Karpas-422 (cell line): ENCODE data around the gene MRC2. TPM values are rescaled to one million over a fixed set of nuclear protein-coding genes. Genes with fewer than 3 reads are reported as not detected.

Experiments used
- DNase-seq: peaks from one replicate; pipeline ENCODE4 v3.0.0-alpha.2; 2015
- H2AFZ ChIP-seq: fragments of 200-600 bp; sonication (generic); 2 replicates; pipeline ENCODE4 v1.6.1; 2014; ENCODE audit warnings: antibody characterized with exemption, low read length, mixed read lengths
- H3K27ac ChIP-seq: fragments of 200-600 bp; sonication (generic); 2 replicates; pipeline ENCODE4 v1.5.1; 2014; ENCODE audit warnings: mild to moderate bottlenecking, low read length, moderate library complexity
- H3K27me3 ChIP-seq: fragments of 200-600 bp; sonication (generic); 2 replicates; pipeline ENCODE4 v1.6.1; 2014; ENCODE audit warnings: low read length, mixed read lengths
- H3K36me3 ChIP-seq: fragments of 200-600 bp; sonication (generic); 2 replicates; pipeline ENCODE4 v1.6.1; 2014; ENCODE audit warnings: low read length, mixed read lengths; ENCODE audit not compliant: insufficient read depth
- H3K4me1 ChIP-seq: fragments of 200-600 bp; sonication (generic); 2 replicates; pipeline ENCODE4 v1.6.1; 2014; ENCODE audit warnings: mild to moderate bottlenecking, low read length, mixed read lengths
- H3K4me2 ChIP-seq: fragments of 200-600 bp; sonication (generic); 2 replicates; pipeline ENCODE4 v1.6.1; 2014; ENCODE audit warnings: low read length, low read depth, mild to moderate bottlenecking; ENCODE audit not compliant: poor library complexity, severe bottlenecking
- H3K4me3 ChIP-seq: fragments of 200-600 bp; sonication (generic); 2 replicates; pipeline ENCODE4 v1.5.1; 2014; ENCODE audit warnings: mild to moderate bottlenecking, antibody characterized with exemption, low read length, mixed read lengths
- H3K79me2 ChIP-seq: fragments of 200-600 bp; sonication (generic); 2 replicates; pipeline ENCODE4 v1.6.1; 2014; ENCODE audit warnings: mild to moderate bottlenecking, low read length, mixed read lengths
- H3K9ac ChIP-seq: fragments of 200-600 bp; sonication (generic); 2 replicates; pipeline ENCODE4 v1.6.0; 2014; ENCODE audit warnings: low read length
- H3K9me2 ChIP-seq: fragments of 200-600 bp; sonication (generic), shearing (Covaris generic); replicated peaks from 2 replicates; pipeline ENCODE4 v1.6.0; 2014; ENCODE audit warnings: mild to moderate bottlenecking, low read length, moderate library complexity; ENCODE audit not compliant: insufficient read depth
- H3K9me3 ChIP-seq: fragments of 300-700, 200-600 bp; sonication (generic); 2 replicates; pipeline ENCODE4 v1.6.1; 2014; ENCODE audit warnings: low read length, mixed read lengths
- H4K20me1 ChIP-seq: fragments of 200-600 bp; sonication (generic); 2 replicates; pipeline ENCODE4 v1.6.1; 2014; ENCODE audit warnings: mild to moderate bottlenecking, antibody characterized with exemption, low read length, low read depth; ENCODE audit not compliant: insufficient read depth
- total RNA-seq: library from RNA; depleted of rRNA; stranded (reverse); fragments of >200 nt; shearing (Covaris generic); gene quantifications from 2 replicates; pipeline ENCODE4 v1.2.3, GENCODE V29; 2014; ENCODE audit warnings: low replicate concordance

Gene MRC2
- total RNA-seq, 1 experiment from 2014 or later = 0.26 TPM

DNA sequence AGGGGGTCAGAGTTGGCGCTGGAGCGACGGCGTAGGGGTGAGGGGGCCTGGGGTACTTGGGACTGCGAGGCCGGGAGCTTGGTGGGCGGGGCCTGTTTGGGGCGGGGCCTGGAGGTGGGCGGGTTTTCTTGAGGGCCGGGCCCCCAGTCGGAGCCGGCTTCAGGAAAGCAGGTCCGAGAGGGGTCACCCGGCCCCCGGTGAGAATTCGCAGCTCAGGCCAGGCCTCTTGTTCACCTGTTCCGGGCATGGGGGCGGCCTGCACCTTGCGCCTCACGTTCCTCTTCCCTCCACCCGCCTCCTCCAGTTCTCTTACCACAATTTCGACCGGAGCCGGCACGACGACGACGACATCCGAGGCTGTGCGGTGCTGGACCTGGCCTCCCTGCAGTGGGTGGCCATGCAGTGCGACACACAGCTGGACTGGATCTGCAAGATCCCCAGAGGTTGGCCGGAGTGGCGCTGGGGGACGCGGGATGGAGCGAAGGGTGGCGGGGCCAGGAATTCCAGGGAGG is 52.5 kb downstream of the MRC2 start:
- Histone ChIP-seq H3K9me2 (no peaks in the 10 kb centered on the region), H3K36me3 (no peaks in the 10 kb centered on the region), H3K27me3 (no peaks in the 10 kb centered on the region), H3K79me2 (no peaks in the 10 kb centered on the region), H2AFZ (no peak overlapping the region), H3K27ac (no peak overlapping the region), H3K9me3 (no peaks in the 10 kb centered on the region), H4K20me1 (no peaks in the 10 kb centered on the region), H3K4me3 (no peak overlapping the region), H3K9ac (no peak overlapping the region), H3K4me1 (peaks cover 7% of the 10 kb centered on the region), H3K4me2 (no peak overlapping the region)
- DNase-seq = no peak

DNA sequence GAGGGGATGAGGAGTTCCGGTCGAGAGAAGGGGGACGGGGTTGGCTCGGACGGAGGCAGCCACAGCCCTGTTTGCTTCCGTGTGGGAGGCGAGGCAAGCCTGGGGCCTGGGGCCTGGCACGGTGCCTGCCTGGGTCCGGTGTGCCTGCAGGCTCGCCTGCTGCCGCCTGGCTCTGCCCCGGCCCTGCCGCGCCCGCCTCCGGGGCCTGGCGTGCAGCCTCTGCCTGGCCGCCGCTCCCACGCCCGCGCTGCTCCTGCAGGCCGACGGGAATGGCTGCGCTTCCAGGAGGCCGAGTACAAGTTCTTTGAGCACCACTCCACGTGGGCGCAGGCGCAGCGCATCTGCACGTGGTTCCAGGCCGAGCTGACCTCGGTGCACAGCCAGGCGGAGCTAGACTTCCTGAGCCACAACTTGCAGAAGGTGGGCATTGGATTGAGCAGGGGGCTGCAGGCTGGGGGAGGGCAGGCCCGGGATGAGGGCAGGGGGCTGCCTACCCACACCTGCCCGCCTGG is 53.1 kb downstream of the MRC2 start:
- H3K9ac ChIP-seq = no peak overlapping the region
- no peak overlapping the region for H2AFZ ChIP-seq
- H3K9me2 ChIP-seq = no peaks in the 10 kb centered on the region
- H3K4me3 ChIP-seq = no peak overlapping the region
- H3K27ac ChIP-seq = no peak overlapping the region
- peaks cover 3% of the 10 kb centered on the region for H3K4me1 ChIP-seq
- no peaks in the 10 kb centered on the region for H3K79me2 ChIP-seq
- H4K20me1 ChIP-seq = no peaks in the 10 kb centered on the region
- H3K9me3 ChIP-seq = no peaks in the 10 kb centered on the region
- no peak for DNase-seq
- H3K27me3 ChIP-seq = no peaks in the 10 kb centered on the region
- H3K4me2 ChIP-seq = no peak overlapping the region
- H3K36me3 ChIP-seq = no peaks in the 10 kb centered on the region

DNA sequence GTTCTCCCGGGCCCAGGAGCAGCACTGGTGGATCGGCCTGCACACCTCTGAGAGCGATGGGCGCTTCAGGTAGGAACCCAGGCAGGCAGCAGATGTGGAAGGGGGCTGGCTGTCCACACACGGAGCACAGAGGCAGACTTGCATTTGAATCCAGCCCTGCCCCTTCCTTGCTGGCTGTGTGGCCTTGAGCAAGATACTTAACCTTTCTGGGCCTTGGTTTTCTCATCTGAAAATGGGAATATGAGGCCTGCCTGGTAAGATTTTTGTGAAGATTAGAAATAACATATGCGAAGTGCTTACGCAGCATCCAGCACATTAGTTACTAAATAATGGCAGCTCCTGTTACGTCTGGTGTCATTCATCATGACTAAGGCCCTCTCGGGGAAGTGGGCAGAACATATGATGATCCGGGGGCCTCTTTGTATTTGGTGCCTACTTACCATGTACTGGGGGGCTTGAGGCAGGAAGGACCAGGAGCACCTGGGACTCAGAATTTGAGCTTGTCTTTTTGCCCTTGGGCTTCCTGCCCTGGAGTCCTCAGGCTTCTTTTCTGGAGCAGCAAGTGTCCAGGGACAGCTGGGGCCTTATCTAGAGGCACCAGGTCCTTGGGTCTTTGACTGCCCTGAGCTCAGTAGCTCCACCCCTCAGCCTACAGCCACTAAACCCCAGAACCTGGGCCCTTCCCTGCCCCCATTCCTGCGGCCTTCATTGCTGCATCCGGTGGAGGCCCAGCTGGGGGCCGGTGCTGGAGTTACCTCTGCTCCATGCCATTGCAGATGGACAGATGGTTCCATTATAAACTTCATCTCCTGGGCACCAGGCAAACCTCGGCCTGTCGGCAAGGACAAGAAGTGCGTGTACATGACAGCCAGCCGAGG is 53.8 kb downstream of the MRC2 start:
- Histone ChIP-seq H3K4me1 (no peaks in the 10 kb centered on the region), H4K20me1 (no peaks in the 10 kb centered on the region), H2AFZ (no peak overlapping the region), H3K9ac (no peak overlapping the region), H3K9me2 (no peaks in the 10 kb centered on the region), H3K36me3 (no peaks in the 10 kb centered on the region), H3K79me2 (no peaks in the 10 kb centered on the region), H3K27me3 (no peaks in the 10 kb centered on the region), H3K9me3 (no peaks in the 10 kb centered on the region), H3K27ac (no peak overlapping the region), H3K4me3 (no peak overlapping the region), H3K4me2 (no peak overlapping the region)
- no peak for DNase-seq

DNA sequence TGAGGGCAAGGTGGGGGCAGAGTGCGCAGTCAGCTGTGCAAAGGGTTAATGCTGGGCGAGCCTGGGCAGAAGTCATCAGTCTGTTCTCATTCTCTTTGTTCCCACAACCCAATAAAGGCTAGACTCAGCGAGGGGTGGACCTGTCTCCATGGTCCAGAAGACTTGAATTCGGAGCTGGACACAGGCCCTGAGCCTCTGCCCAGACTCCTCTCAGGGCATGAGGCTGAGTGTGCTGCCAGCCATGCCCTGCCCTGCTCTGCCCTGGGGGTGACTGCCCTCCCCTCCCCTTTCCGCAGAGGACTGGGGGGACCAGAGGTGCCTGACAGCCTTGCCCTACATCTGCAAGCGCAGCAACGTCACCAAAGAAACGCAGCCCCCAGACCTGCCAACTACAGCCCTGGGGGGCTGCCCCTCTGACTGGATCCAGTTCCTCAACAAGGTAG is 54.5 kb downstream of the MRC2 start:
- no peak overlapping the region for H3K27ac ChIP-seq
- no peaks in the 10 kb centered on the region for H3K9me2 ChIP-seq
- no peaks in the 10 kb centered on the region for H3K4me1 ChIP-seq
- H3K9ac ChIP-seq = no peak overlapping the region
- H3K4me2 ChIP-seq = no peak overlapping the region
- no peaks in the 10 kb centered on the region for H3K36me3 ChIP-seq
- H4K20me1 ChIP-seq = no peaks in the 10 kb centered on the region
- H3K27me3 ChIP-seq = no peaks in the 10 kb centered on the region
- H2AFZ ChIP-seq = no peak overlapping the region
- no peak for DNase-seq
- no peaks in the 10 kb centered on the region for H3K9me3 ChIP-seq
- H3K4me3 ChIP-seq = no peak overlapping the region
- no peaks in the 10 kb centered on the region for H3K79me2 ChIP-seq

DNA sequence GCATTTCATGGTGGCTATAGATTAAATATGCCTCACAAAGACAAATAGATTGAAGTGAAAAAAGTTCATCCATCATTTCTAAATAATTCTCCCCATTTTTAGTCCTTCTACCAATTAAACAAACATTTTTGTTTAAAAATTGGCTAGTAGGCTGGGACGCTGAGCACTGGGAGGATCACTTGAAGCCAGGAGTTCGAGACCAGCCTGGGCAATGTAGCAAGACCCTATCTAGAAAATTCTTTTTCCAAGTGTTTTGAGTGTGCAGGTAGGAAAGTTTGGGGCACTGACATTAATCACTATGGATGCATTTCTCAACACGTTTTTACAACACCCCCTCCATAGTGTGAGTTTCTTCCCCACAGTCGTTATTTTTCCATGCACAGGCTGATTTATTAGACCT is 56.7 kb downstream of the MRC2 start:
- Histone ChIP-seq H3K4me1 (no peaks in the 10 kb centered on the region), H3K4me2 (no peak overlapping the region), H2AFZ (no peak overlapping the region), H3K79me2 (no peaks in the 10 kb centered on the region), H3K4me3 (no peak overlapping the region), H4K20me1 (no peaks in the 10 kb centered on the region), H3K9me2 (no peaks in the 10 kb centered on the region), H3K9me3 (no peaks in the 10 kb centered on the region), H3K27ac (no peak overlapping the region), H3K27me3 (no peaks in the 10 kb centered on the region), H3K9ac (no peak overlapping the region), H3K36me3 (no peaks in the 10 kb centered on the region)
- no peak for DNase-seq

DNA sequence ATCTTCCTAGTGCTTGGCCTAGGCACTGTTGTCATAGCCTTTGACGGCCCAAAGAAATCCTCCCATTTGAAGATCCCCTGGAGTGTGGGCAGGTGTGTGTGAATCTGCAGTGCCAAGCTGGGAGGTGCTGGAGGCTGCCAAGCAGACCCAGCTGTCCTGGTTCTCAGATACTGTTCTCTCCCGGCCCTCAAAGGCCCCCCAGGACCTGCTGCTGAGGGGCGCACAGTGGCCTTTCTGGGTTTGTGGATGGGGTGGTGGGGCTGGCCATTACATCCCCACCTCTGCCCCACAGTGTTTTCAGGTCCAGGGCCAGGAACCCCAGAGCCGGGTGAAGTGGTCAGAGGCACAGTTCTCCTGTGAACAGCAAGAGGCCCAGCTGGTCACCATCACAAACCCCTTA is 60.5 kb downstream of the MRC2 start:
- H3K4me3 ChIP-seq = no peak overlapping the region
- H3K9ac ChIP-seq = no peak overlapping the region
- no peak overlapping the region for H3K27ac ChIP-seq
- no peaks in the 10 kb centered on the region for H3K36me3 ChIP-seq
- no peak overlapping the region for H3K4me2 ChIP-seq
- DNase-seq = no peak
- no peaks in the 10 kb centered on the region for H3K27me3 ChIP-seq
- no peaks in the 10 kb centered on the region for H3K9me2 ChIP-seq
- H2AFZ ChIP-seq = no peak overlapping the region
- H3K4me1 ChIP-seq = peaks cover 33% of the 10 kb centered on the region
- H3K79me2 ChIP-seq = no peaks in the 10 kb centered on the region
- H3K9me3 ChIP-seq = no peaks in the 10 kb centered on the region
- no peaks in the 10 kb centered on the region for H4K20me1 ChIP-seq

DNA sequence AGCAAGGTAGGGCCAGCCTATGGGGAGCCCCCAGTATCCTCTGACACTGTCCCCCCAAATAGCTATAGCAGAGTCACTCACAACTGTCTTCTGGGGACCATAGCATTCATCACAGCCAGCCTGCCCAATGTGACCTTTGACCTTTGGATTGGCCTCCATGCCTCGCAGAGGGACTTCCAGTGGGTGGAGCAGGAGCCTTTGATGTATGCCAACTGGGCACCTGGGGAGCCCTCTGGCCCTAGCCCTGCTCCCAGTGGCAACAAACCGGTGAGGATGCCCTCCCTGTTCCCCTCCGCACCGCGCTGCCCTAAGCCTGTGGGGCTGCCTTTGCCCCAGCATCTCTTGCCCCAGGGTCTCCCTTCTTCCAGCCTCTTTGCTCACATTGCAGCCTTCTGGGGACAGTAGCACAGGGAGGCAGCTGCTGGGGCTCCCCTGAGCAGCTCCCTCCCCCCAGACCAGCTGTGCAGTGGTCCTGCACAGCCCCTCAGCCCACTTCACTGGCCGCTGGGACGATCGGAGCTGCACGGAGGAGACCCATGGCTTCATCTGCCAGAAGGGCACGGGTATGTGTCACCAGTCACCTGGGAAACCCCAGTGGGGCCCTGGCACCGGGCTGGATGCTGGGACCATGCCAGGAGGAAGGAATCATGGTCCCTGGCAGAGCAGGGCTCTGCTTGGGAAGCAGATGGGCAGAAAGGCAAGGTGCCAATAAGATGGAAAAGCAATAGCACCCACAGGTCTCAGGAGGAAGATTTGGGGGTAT is 61.1 kb downstream of the MRC2 start:
- Histone ChIP-seq H3K9me2 (no peaks in the 10 kb centered on the region), H3K79me2 (no peaks in the 10 kb centered on the region), H4K20me1 (no peaks in the 10 kb centered on the region), H3K27ac (no peak overlapping the region), H3K9ac (no peak overlapping the region), H3K27me3 (no peaks in the 10 kb centered on the region), H3K36me3 (no peaks in the 10 kb centered on the region), H3K4me2 (no peak overlapping the region), H3K9me3 (no peaks in the 10 kb centered on the region), H2AFZ (no peak overlapping the region), H3K4me1 (peaks cover 38% of the 10 kb centered on the region), H3K4me3 (no peak overlapping the region)
- DNase-seq = no peak
